Astrocyte of the spinal cord (primary cell): ENCODE results near the gene KCNA1.

Experiments
- DNase-seq: peaks from one replicate; pipeline ENCODE4 v3.0.0; 2011; ENCODE audit warnings: low read depth, low spot score
- H3K4me3 ChIP-seq: 2 replicates; pipeline ENCODE4 v1.5.1; 2011; ENCODE audit warnings: low read depth, mild to moderate bottlenecking, low read length, moderate library complexity
- CTCF ChIP-seq: IDR thresholded peaks from 2 replicates; pipeline ENCODE4 v1.5.1; 2012; ENCODE audit warnings: low read depth, mild to moderate bottlenecking, low read length, inconsistent platforms
- in situ Hi-C: cut with HindIII; loops from 2 replicates; pipeline ENCODE4 v1.10.0; 2017; ENCODE audit warnings: low sequenced_read_pairs

KCNA1 gene

GRCh38 chr12:4908684-4909409 is 858 bp upstream of the KCNA1 start:
- in situ Hi-C loops: no loop called here

GRCh38 chr12:4909410-4909733 is 333 bp upstream of the KCNA1 start:
- TF ChIP-seq CTCF: no peak
- no peak overlapping the region for H3K4me3 ChIP-seq
- DNase-seq: no peak
- in situ Hi-C loops: no loop called here

More at GRCh38 chr12:4908684-4909409, 858 bp upstream of the KCNA1 start:
- H3K4me3 ChIP-seq: no peak overlapping the region
- DNase-seq: no peak
- peak; percentile 9 for TF ChIP-seq CTCF

GRCh38 chr12:4910502-4911315 is 1.0 kb downstream of the KCNA1 start:
- H3K4me3 ChIP-seq: peak overlapping the region; percentile 16
- DNase-seq: no peak
- no peak for TF ChIP-seq CTCF
- in situ Hi-C loops: no loop called here

- TF ChIP-seq CTCF: no peak
- in situ Hi-C loops: no loop called here
- DNase-seq: no peak
- H3K4me3 ChIP-seq: no peak overlapping the region
These were observed 1.8 kb downstream of the KCNA1 start for GRCh38 chr12:4911316-4911994.

GRCh38 chr12:4914720-4915119 is 5.0 kb downstream of the KCNA1 start:
- H3K4me3 ChIP-seq: no peak overlapping the region
- no peak for TF ChIP-seq CTCF
- DNase-seq: no peak
- in situ Hi-C loops: no loop called here

GRCh38 chr12:4915752-4916151 is 6.0 kb downstream of the KCNA1 start:
- no peak overlapping the region for H3K4me3 ChIP-seq
- DNase-seq: no peak
- in situ Hi-C loops: no loop called here
- TF ChIP-seq CTCF: no peak
